ENCODE results near the gene PABPC3.

PABPC3 gene

DNA sequence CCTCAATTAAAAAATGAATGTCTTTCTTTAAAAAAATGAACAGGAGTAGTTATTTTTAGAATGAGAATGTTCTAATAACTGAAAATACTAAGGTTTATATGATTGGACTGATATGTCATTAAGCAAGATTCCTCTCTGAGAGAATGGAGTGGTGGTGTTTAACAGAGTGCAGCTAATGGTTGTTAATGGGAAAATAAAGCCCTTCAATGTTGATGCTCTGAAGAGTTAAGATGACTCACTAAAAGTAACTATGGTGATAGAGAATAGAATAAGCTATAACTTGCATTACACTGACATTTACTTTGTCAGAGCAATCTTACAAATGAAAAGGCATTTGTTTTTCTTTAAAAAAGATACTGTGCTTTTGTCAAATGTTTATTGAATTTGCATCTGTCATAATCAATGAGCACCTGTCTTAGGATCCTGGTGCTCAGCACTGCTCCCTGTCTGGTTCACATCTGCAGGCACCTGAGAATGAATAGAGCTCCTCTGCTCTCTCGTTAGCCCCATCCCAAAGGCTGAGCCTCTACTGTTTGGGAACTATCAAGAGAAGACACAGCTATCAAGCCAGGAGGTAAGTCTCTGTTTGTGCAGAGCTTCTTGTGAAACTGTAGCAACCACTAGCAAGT is 15.1 kb downstream of the PABPC3 start:
- H3K27ac ChIP-seq: no peak overlapping the region
- H3K4me3 ChIP-seq: no peak overlapping the region

DNA sequence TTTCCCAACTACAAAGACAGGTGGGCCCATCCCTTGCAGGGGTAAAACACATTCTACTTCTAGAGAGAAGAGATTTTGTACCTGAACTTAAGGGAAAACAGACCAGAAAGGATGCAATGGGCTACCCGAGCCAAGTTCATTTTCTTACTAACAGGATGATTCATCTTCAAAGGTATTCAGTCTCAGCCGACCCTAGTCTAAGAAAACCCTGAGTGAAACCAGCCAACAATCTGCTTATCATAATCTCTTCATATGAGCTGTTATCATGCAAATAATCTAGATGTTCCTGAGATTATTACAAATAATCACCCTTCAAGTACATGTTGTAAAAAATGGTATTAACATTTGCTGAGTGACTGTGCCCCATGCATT is 15.6 kb downstream of the PABPC3 start:
- H3K27ac ChIP-seq: no peak overlapping the region

DNA sequence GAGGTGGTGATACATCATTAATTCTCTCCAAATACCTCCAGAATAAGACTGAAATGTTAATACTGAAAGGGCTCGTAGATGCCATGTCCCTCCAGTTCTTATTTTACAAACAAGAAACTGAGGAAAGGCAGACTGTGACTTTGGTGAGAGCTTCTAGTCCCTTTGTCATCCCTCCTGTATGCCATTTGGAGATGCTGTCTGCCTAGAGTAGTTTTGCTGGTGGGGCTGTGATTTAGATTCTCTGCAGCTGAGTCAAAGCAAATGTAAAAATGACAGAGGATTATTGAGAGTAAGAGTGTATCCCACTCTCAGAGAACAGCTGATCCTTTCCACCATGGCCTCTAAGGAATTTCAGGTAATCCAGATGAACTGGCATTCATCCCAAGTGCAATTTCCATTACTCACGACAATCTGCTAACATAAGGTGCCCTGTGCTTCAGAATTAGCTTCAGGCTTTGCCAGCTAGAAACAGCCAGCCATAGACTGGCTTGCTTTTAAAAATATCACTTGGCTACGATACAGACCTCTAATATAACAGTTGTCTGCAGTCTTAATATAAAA is 16.8 kb downstream of the PABPC3 start:
- no peak overlapping the region for H3K4me3 ChIP-seq
- no peak overlapping the region for H3K27ac ChIP-seq

More for the DNA sequence above, 15.6 kb downstream of the PABPC3 start:
- H3K4me3 ChIP-seq: no peak overlapping the region

- no peak overlapping the region for H3K4me3 ChIP-seq
- no peak overlapping the region for H3K27ac ChIP-seq
Observed at GRCh38 chr13:25114220-25114619, 18.3 kb downstream of the PABPC3 start.

GRCh38 chr13:25116044-25116443 is 20.1 kb downstream of the PABPC3 start:
- H3K4me3 ChIP-seq: no peak overlapping the region

GRCh38 chr13:25117312-25117711 is 21.4 kb downstream of the PABPC3 start:
- no peak overlapping the region for H3K4me3 ChIP-seq

More at GRCh38 chr13:25116044-25116443, 20.1 kb downstream of the PABPC3 start:
- peak overlapping the region in 1 of 21 experiments; percentile 69 for H3K27ac ChIP-seq

DNA sequence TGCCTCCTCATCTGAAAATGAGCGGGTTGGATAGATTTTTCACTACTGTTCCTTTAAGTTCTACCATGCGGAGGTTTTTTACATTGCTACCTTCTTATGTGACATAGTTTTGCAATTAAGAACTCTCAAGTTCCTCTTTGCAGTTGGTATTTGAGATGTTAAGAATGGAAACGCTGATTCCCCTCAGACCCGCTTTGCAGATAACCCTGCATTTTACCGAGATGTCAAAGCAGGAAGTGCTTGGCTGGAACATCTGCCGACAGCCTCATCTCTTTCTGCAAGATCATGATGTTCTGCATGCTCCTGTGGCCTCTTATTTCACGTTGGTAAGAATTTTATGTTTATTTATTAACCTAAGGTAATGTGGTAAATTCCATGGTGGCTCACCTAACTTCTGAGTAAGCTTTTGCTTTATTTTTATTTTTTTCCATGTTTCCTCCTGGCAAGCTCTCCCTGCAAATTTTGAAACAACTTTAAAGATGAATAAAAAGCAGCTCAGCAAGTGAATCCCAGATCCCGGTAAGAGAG is 22.5 kb downstream of the PABPC3 start:
- H3K27ac ChIP-seq: no peak overlapping the region
- no peak overlapping the region for H3K4me3 ChIP-seq

More at GRCh38 chr13:25117312-25117711, 21.4 kb downstream of the PABPC3 start:
- peak overlapping the region in 2 of 21 experiments; percentile 4 to 69 for H3K27ac ChIP-seq

GRCh38 chr13:25130944-25131343 is 35.0 kb downstream of the PABPC3 start:
- H3K27ac ChIP-seq: no peak overlapping the region
- H3K4me3 ChIP-seq: no peak overlapping the region

DNA sequence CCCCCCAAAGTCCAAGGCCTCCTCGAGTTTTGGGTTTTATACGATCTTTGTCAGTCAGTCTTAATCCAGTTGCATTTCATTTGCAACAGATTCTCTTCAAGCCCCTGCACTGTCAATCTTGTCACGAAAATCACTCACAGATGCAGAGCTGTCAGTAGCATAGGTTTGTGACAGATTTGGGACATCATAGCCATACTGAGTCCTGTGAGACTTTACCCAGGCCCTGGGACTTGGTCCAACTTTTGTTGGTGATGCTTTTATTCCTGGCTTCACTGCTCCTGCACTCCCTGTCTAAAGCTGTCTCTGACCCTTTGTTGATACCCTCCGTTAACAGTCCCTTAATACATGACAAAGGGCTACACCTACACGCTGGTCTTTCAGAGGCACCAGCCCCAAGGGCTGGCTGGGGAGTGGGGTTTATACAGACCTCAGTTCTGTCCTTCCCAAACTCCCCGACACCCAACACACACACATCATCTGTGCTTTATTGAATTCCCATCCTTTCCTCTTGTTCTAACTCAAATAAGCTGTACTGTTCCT is 36.0 kb downstream of the PABPC3 start:
- Histone ChIP-seq H3K27ac (no peak overlapping the region), H3K4me3 (no peak overlapping the region)

GRCh38 chr13:25132751-25133390 is 36.9 kb downstream of the PABPC3 start:
- Histone ChIP-seq H3K4me3 (no peak overlapping the region), H3K27ac (no peak overlapping the region)

DNA sequence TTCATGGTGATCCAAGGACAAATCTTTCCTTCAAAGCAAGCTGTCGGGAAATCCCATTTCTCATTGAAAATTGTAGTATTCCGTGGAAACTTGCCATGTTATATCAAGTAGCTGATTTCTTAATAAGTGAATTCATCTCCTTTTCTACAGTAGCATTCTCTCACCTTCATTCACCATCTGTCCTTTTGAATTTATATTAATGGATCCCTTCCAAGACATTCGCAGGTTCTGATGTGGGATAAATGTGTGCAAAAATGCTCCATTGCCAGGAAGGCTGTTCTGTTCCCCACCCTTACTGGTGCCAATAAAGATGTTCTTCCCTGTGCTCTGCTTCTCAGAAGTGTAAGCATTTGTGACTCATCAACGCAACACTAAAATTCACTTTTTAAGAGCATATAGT is 40.0 kb downstream of the PABPC3 start:
- H3K27ac ChIP-seq: no peak overlapping the region
- no peak overlapping the region for H3K4me3 ChIP-seq

GRCh38 chr13:25136880-25137787 is 41.2 kb downstream of the PABPC3 start:
- H3K27ac ChIP-seq: no peak overlapping the region
- no peak overlapping the region for H3K4me3 ChIP-seq

DNA sequence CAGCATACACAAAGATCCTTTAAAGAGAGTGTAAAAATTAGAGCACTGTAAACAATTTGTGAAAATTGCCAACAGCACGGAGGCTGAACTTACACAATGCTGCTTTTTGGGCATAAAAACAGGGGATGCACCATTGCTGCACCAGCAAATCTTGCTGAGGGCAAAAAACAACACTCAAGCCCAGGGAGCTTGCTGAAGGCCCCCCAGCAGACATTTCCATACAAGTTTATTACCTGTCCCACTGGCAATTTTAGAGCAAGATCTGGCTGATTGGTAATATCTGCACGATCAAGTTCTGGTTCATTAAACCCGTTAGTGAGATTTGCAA is 41.8 kb downstream of the PABPC3 start:
- no peak overlapping the region for H3K4me3 ChIP-seq
- H3K27ac ChIP-seq: no peak overlapping the region

DNA sequence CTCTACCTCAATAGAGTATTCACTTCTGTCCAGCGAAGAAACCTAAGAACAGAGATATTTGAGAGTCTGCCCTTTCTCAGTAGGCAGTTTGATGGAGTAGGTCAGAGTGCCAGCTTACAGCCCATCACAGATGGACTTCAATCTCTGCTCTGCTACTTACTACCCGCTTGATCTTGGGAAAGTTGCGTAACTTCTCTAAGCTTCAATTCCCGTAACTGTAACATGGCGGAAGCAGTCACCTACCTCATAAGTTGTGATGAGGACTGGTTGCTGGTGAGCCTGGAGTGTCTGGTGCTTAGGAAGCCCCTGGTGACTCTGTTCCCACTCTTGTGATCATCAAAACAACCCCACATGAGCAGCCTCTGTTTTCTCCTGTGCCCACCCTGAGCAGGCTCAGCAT is 45.1 kb downstream of the PABPC3 start:
- H3K4me3 ChIP-seq: no peak overlapping the region
- H3K27ac ChIP-seq: no peak overlapping the region

DNA sequence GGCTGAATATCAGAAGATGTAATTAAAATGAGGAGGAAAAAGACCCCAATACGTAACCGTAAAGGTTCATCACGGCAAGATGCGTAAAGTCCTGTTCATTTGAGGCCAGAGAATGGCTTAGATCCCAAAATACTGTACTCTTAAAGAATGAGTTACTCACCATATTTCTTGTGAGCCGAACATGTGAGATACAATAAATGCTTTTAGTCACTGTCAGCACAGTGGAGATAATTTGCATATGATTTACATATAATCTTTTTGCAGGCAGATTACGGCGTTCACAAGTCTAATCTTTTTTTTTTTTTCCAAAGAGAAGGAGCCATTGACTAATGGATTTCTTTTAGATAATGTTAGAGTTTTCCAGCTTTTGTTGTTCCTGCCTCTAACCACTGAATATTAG is 47.8 kb downstream of the PABPC3 start:
- H3K4me3 ChIP-seq: no peak overlapping the region
- no peak overlapping the region for H3K27ac ChIP-seq

- Histone ChIP-seq H3K4me3 (no peak overlapping the region), H3K27ac (no peak overlapping the region)
Observed at GRCh38 chr13:25147638-25148401, 51.9 kb downstream of the PABPC3 start.

DNA sequence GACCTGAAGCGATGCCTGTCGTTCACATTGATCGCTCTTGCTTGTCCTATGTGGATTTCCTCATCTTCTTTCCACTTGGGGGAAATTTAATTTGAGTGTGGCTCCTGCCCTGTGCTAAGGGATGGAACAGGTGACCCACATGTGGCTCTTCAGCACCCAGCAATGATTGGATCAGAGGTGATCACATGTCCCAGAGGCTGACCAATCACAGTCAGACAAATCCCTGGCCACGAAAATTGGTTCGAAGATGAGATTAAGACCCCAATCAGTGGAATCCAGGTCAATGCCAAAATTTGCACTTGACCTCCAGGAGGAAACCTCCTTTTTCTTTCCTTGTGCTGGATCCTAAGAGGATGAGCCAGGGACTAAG is 52.5 kb downstream of the PABPC3 start:
- no peak overlapping the region for H3K4me3 ChIP-seq
- H3K27ac ChIP-seq: no peak overlapping the region
